Measurements from ENCODE around the gene AK5.

AK5 gene

GRCh38 chr1:77542813-77543420 lies 261.1 kb downstream of the AK5 start:
- DNase-seq (ENCODE audit: low read depth): no peak

GRCh38 chr1:77543822-77544448 lies 262.1 kb downstream of the AK5 start:
- DNase-seq (ENCODE audit: low read depth): no peak

GRCh38 chr1:77544845-77545244 lies 263.0 kb downstream of the AK5 start:
- DNase-seq (ENCODE audit: low read depth): no peak

- DNase-seq (ENCODE audit: low read depth): no peak
Observed at GRCh38 chr1:77545970-77546369, 264.2 kb downstream of the AK5 start.

GRCh38 chr1:77546890-77547289 lies 265.1 kb downstream of the AK5 start:
- DNase-seq (ENCODE audit: low read depth): no peak

- DNase-seq (ENCODE audit: low read depth): no peak
Observed at GRCh38 chr1:77548285-77548684, 266.5 kb downstream of the AK5 start.

- no peak for DNase-seq (ENCODE audit: low read depth)
Observed at GRCh38 chr1:77550135-77550534, 268.3 kb downstream of the AK5 start.

- DNase-seq (ENCODE audit: low read depth): no peak
Observed at GRCh38 chr1:77552626-77553025, 270.8 kb downstream of the AK5 start.

GRCh38 chr1:77553568-77554291 lies 271.9 kb downstream of the AK5 start:
- no peak for DNase-seq (ENCODE audit: low read depth)

GRCh38 chr1:77556045-77556444 lies 274.2 kb downstream of the AK5 start:
- no peak for DNase-seq (ENCODE audit: low read depth)

GRCh38 chr1:77557053-77557452 lies 275.2 kb downstream of the AK5 start:
- DNase-seq (ENCODE audit: low read depth): no peak

- DNase-seq (ENCODE audit: low read depth): no peak
Observed at GRCh38 chr1:77558591-77559164, 276.9 kb downstream of the AK5 start.

GRCh38 chr1:77560741-77561140 lies 278.9 kb downstream of the AK5 start:
- DNase-seq (ENCODE audit: low read depth): no peak

GRCh38 chr1:77562596-77563150 lies 280.9 kb downstream of the AK5 start:
- DNase-seq (ENCODE audit: low read depth): no peak

GRCh38 chr1:77565321-77565720 lies 283.5 kb downstream of the AK5 start:
- no peak for DNase-seq (ENCODE audit: low read depth)

GRCh38 chr1:77571642-77572041 lies 289.8 kb downstream of the AK5 start:
- no peak for DNase-seq (ENCODE audit: low read depth)

- DNase-seq (ENCODE audit: low read depth): no peak
Observed at GRCh38 chr1:77579547-77579946, 297.7 kb downstream of the AK5 start.

GRCh38 chr1:77582905-77583304 lies 301.1 kb downstream of the AK5 start:
- no peak for DNase-seq (ENCODE audit: low read depth)

GRCh38 chr1:77583483-77583882 lies 301.7 kb downstream of the AK5 start:
- DNase-seq (ENCODE audit: low read depth): no peak

- DNase-seq (ENCODE audit: low read depth): no peak
Observed at GRCh38 chr1:77584884-77585283, 303.1 kb downstream of the AK5 start.

GRCh38 chr1:77585610-77586314 lies 303.9 kb downstream of the AK5 start:
- no peak for DNase-seq (ENCODE audit: low read depth)

- DNase-seq (ENCODE audit: low read depth): no peak
Observed at GRCh38 chr1:77589231-77589630, 307.4 kb downstream of the AK5 start.

Data from stimulated activated CD8-positive, alpha-beta memory T cell treated with anti-CD3 and anti-CD28 coated beads, Interleukin-15, amount 100 ng/mL, for 1 hour (primary cell).